Heart left ventricle (tissue), 13 donors: Measurements from ENCODE around the gene RPL6.

ENCODE experiments used
- POLR2A ChIP-seq, 2 donors: fragments of 450-650 bp; IDR thresholded peaks; one replicate each; pipeline ENCODE4 v1.6.1; 2017; ENCODE audit warnings: antibody characterized with exemption in 2 of 2, mild to moderate bottlenecking in 2 of 2, moderate library complexity in 2 of 2
- TF ChIP-seq, protein P1 (sequence below), 12 donors: fragments of 200-600 bp; sonication (generic) in 4 of 12; IDR thresholded peaks; one replicate each; pipeline versions ENCODE4 v1.5.0 to v1.8.0; 2018 to 2022; ENCODE audit warnings: antibody characterized with exemption in 12 of 12, mild to moderate bottlenecking in 5 of 12
- donor health status: ischemic (EF 13 %, LVEDD 7.1; RV severe dilation, severe dysfunction).
- donor health status: DM: no; HTN: yes; CAD: no.
- donor health status: DM: no; HTN: no; CAD: no.
- donor health status: ischemic (EF 25% LVEDD 6.9; RV normal size, moderate dysfunction).
- donor health status: ischemic (EF 25% LVEDD 5.7; RV mildly dilated, moderate dysfunction).
- donor health status: ischemic (EF 35%, LVEDD 5.7; RV mildly dilated, moderate dysfunction).
- donor health status: nonischemic (EF 11% LVEDD 7.7; RV severe dilation, severe dysfunction).
- donor health status: DM: yes; HTN: yes; CAD: no.
- donor health status: PGD.
- donor health status: ischemic (EF 29% LVEDD 5.4; RV normal size, mild dysfunction).
- donor health status: nonischemic (EF 23%, LVEDD 6.1; RV moderate dilation, normal function).

GRCh38 chr12:112382866-112383265, 26.5 kb downstream of the RPL6 start:
- TF ChIP-seq, protein P1, sequence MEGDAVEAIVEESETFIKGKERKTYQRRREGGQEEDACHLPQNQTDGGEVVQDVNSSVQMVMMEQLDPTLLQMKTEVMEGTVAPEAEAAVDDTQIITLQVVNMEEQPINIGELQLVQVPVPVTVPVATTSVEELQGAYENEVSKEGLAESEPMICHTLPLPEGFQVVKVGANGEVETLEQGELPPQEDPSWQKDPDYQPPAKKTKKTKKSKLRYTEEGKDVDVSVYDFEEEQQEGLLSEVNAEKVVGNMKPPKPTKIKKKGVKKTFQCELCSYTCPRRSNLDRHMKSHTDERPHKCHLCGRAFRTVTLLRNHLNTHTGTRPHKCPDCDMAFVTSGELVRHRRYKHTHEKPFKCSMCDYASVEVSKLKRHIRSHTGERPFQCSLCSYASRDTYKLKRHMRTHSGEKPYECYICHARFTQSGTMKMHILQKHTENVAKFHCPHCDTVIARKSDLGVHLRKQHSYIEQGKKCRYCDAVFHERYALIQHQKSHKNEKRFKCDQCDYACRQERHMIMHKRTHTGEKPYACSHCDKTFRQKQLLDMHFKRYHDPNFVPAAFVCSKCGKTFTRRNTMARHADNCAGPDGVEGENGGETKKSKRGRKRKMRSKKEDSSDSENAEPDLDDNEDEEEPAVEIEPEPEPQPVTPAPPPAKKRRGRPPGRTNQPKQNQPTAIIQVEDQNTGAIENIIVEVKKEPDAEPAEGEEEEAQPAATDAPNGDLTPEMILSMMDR (IDR thresholded peaks at IDR 0.05), result no peak
- no peak for TF ChIP-seq POLR2A (IDR thresholded peaks at IDR 0.05)
